HCT116 (cell line): Measurements from ENCODE around the gene CFDP1. TPM values are rescaled to one million over a fixed set of nuclear protein-coding genes. Genes with fewer than 3 reads are reported as not detected.

ENCODE experiments used
- ATAC-seq: fragments of 200-7000 bp; cut with Tn5 transposase; 2 replicates; pipeline ENCODE4 v1.9.1; 2020; ENCODE audit warnings: mild to moderate bottlenecking, moderate library complexity
- BruUV-seq: library from RNA; stranded (reverse); fragments of 400-500 nt; replicated peaks from 2 replicates; lab custom pipeline; 2021; lab: Mats Ljungman, UMichigan
- CTCF ChIA-PET: fragments of 300-600 bp; sonication (Branson Sonifier 250); formaldehyde crosslinking; loops from one replicate; lab custom pipeline; 2021; ENCODE audit warnings: antibody characterized with exemption; lab: Charles Lee
- POLR2A ChIA-PET: fragments of 300-600, 350-600 bp; sonication (Branson Sonifier 250); formaldehyde crosslinking; loops from one replicate; lab custom pipeline; 2021; ENCODE audit warnings: antibody characterized with exemption; lab: Charles Lee
- RAD21 ChIA-PET, 2 experiments: fragments of 300-600 bp; sonication (Branson Sonifier 250); formaldehyde crosslinking; loops; one replicate each; lab custom pipeline; 2023; ENCODE audit warnings: low total read pairs in 2 of 2; ENCODE audit not compliant: uncharacterized antibody in 2 of 2, unreplicated experiment in 2 of 2, low non-redundant PET in 1 of 2; lab: Charles Lee
- DNase-seq: peaks from one replicate; pipeline ENCODE4 v3.0.0-alpha.2; 2010; ENCODE audit warnings: low read depth, low spot score
- H2AFZ ChIP-seq: fragments of 200-600 bp; shearing (Covaris generic), sonication (generic); 2 replicates; pipeline ENCODE4 v1.6.1; 2017; ENCODE audit warnings: low read depth, mixed run types, mixed read lengths, antibody characterized with exemption, low read length; ENCODE audit not compliant: poor library complexity, severe bottlenecking
- H3K27ac ChIP-seq: 2 replicates; pipeline ENCODE4 v1.5.1; 2012; ENCODE audit warnings: low read depth, low read length
- H3K27me3 ChIP-seq: fragments of 200-600 bp; sonication (generic); 2 replicates; pipeline ENCODE4 v1.6.1; 2016; ENCODE audit warnings: mixed run types, low read length, mixed read lengths; ENCODE audit not compliant: insufficient read depth
- H3K36me3 ChIP-seq, 2 experiments: fragments of 200-500 bp in 1 of 2; fragments of 200-600 bp in 1 of 2; sonication (Bioruptor generic) in 1 of 2; sonication (generic) in 1 of 2; 2 replicates each; pipeline versions ENCODE4 v1.5.1 to v1.6.1; 2014 to 2016; ENCODE audit warnings: low read length in 2 of 2, inconsistent platforms in 1 of 2, mixed read lengths in 1 of 2, mixed run types in 1 of 2; ENCODE audit not compliant: insufficient read depth in 2 of 2, control insufficient read depth in 1 of 2
- H3K4me1 ChIP-seq, 2 experiments: fragments of 200-600 bp in 1 of 2; sonication (generic) in 1 of 2; 2 replicates each; pipeline versions ENCODE4 v1.5.1 to v1.6.1; 2012 to 2017; ENCODE audit warnings: low read length in 2 of 2, inconsistent platforms in 1 of 2, mild to moderate bottlenecking in 1 of 2, mixed read lengths in 1 of 2, mixed run types in 1 of 2, moderate library complexity in 1 of 2; ENCODE audit not compliant: insufficient read depth in 2 of 2, control insufficient read depth in 1 of 2
- H3K4me2 ChIP-seq: fragments of 200-600 bp; sonication (generic); 2 replicates; pipeline ENCODE4 v1.6.1; 2017; ENCODE audit warnings: mixed run types, low read length, mixed read lengths
- H3K4me3 ChIP-seq, 2 experiments: fragments of 200-600 bp in 1 of 2; sonication (generic) in 1 of 2; replicated peaks in 1 of 2; 2 replicates each; pipeline ENCODE4 v1.5.1; 2011 to 2016; ENCODE audit warnings: low read length in 2 of 2, control low read depth in 1 of 2, low read depth in 1 of 2, mild to moderate bottlenecking in 1 of 2, mixed read lengths in 1 of 2, mixed run types in 1 of 2
- H3K79me2 ChIP-seq: fragments of 200-600 bp; sonication (generic); 2 replicates; pipeline ENCODE4 v1.6.1; 2017; ENCODE audit warnings: mild to moderate bottlenecking, mixed run types, low read length, moderate library complexity, mixed read lengths; ENCODE audit not compliant: insufficient read depth
- H3K9ac ChIP-seq: fragments of 200-600 bp; sonication (generic); 2 replicates; pipeline ENCODE4 v1.6.1; 2016; ENCODE audit warnings: low read length, mixed read lengths
- H3K9me2 ChIP-seq: fragments of 200-600 bp; sonication (generic), shearing (Covaris generic); 2 replicates; pipeline ENCODE4 v1.6.1; 2017; ENCODE audit warnings: mixed run types, mild to moderate bottlenecking, moderate library complexity; ENCODE audit not compliant: insufficient read depth
- H3K9me3 ChIP-seq, 2 experiments: fragments of 200-500 bp in 1 of 2; fragments of 200-600 bp in 1 of 2; sonication (Bioruptor generic) in 1 of 2; sonication (generic) in 1 of 2; 2 replicates each; pipeline ENCODE4 v1.6.1; 2014 to 2017; ENCODE audit warnings: low read length in 2 of 2, mixed read lengths in 2 of 2, inconsistent platforms in 1 of 2, low read depth in 1 of 2, mild to moderate bottlenecking in 1 of 2, mixed run types in 1 of 2, moderate library complexity in 1 of 2; ENCODE audit not compliant: control insufficient read depth in 1 of 2, insufficient read depth in 1 of 2
- H4K20me1 ChIP-seq: fragments of 200-600 bp; sonication (generic), shearing (Covaris generic); 2 replicates; pipeline ENCODE4 v1.6.1; 2017; ENCODE audit warnings: mixed run types, mild to moderate bottlenecking, moderate library complexity; ENCODE audit not compliant: insufficient read depth
- ELF1 ChIP-seq: IDR thresholded peaks from 2 replicates; pipeline ENCODE4 v1.6.1; 2012; ENCODE audit warnings: low read depth, borderline replicate concordance
- TCF7L2 ChIP-seq: IDR thresholded peaks from 2 replicates; pipeline ENCODE4 v1.7.0; 2011; ENCODE audit warnings: borderline replicate concordance, inconsistent platforms; ENCODE audit not compliant: insufficient read depth, insufficient read length; ENCODE audit errors: extremely low read depth
- intact Hi-C: fragments of 100-400 bp; cut with micrococcal nuclease; formaldehyde crosslinking; loops from 2 replicates; pipeline ENCODE4 v1.10.0; 2022
- total RNA-seq: library from RNA; stranded (reverse); gene quantifications from one replicate; pipeline ENCODE4 v1.2.1, GENCODE V29; 2021; ENCODE audit not compliant: unreplicated experiment

Gene CFDP1
- total RNA-seq, 1 experiment from 2014 or later = 45.3 TPM

GRCh38 chr16:75383141-75383540, 50.2 kb downstream of the CFDP1 start:
- POLR2A ChIA-PET = no interaction called here
- no peak overlapping the region for H3K4me2 ChIP-seq
- no peak overlapping the region for H3K27ac ChIP-seq

DNA sequence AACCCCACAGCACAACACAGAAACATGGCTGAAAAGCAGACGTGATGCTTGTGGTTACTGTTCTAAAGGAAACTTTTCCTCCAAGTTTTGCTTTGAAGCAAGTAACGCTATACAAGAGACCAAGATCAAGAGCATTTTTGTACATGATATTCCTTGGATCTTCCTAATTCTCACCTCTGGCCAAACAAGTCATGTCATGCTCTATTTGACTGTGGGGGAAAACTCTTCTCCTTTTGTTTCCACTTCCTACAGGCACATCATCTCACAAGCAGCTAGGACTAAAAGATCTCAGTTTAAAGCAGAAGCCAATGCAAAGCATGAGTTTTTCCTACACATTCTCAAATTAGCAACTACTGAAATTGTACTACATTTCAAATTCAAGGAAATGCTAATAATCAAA, 50.7 kb downstream of the CFDP1 start:
- H2AFZ ChIP-seq = no peak overlapping the region
- 0 out of 2 replicates have a peak, but pooled peaks cover 2% of the 10 kb centered on the region for H3K79me2 ChIP-seq
- no TSS peak for BruUV-seq
- H3K36me3 ChIP-seq = peaks cover under 1 to 1% of the 10 kb centered on the region in 2 experiments; a peak in 1 of 4 replicates
- RAD21 ChIA-PET = no interaction called here
- no peak for DNase-seq
- H3K27me3 ChIP-seq = no peaks in the 10 kb centered on the region
- peaks cover 3 to 8% of the 10 kb centered on the region in 2 experiments; a peak in 2 of 4 replicates for H3K4me1 ChIP-seq
- no peaks in the 10 kb centered on the region for H3K9me2 ChIP-seq
- H3K9ac ChIP-seq = no peak overlapping the region
- no peaks in the 10 kb centered on the region for H4K20me1 ChIP-seq
- no peak overlapping the region for H3K4me3 ChIP-seq
- H3K9me3 ChIP-seq = no peaks in the 10 kb centered on the region
- intact Hi-C loops = no loop called here
- TF ChIP-seq TCF7L2 = no peak
- POLR2A ChIA-PET = interaction anchor here (1.3 kb wide), 1 partner anchor 77 kb away, joined by 3 read pairs; no protein-coding TSS in a partner anchor
- CTCF ChIA-PET = no interaction called here
- no peak overlapping the region for H3K4me2 ChIP-seq
- ATAC-seq = no peak
- H3K27ac ChIP-seq = no peak overlapping the region

More at GRCh38 chr16:75383141-75383540, 50.2 kb downstream of the CFDP1 start:
- no peak for TF ChIP-seq ELF1
- H2AFZ ChIP-seq = no peak overlapping the region
- no peak overlapping the region for H3K9ac ChIP-seq
- H3K4me3 ChIP-seq = no peak overlapping the region
- no peaks in the 10 kb centered on the region for H3K9me3 ChIP-seq
- no peaks in the 10 kb centered on the region for H4K20me1 ChIP-seq
- DNase-seq (no peak), ATAC-seq (no peak)
- H3K27me3 ChIP-seq = no peaks in the 10 kb centered on the region
- ChIA-PET RAD21 (no interaction called here), CTCF (no interaction called here)
- H3K4me1 ChIP-seq = peaks cover 3 to 4% of the 10 kb centered on the region in 2 experiments; a peak in 1 of 4 replicates
- 0 out of 2 replicates have a peak, but pooled peaks cover 2% of the 10 kb centered on the region for H3K79me2 ChIP-seq
- intact Hi-C loops = no loop called here
- H3K36me3 ChIP-seq = 0 out of 4 replicates have a peak, but pooled peaks cover 0 to 4% of the 10 kb centered on the region in 2 experiments
- no TSS peak for BruUV-seq
- H3K9me2 ChIP-seq = no peaks in the 10 kb centered on the region
